H9 (cell line): ENCODE measurements around the gene PTBP2. TPM values are rescaled to one million over a fixed set of nuclear protein-coding genes. Genes with fewer than 3 reads are reported as not detected.
"Not testable (repeated sequence)": the region's sequence is repeated elsewhere in the genome, so short reads cannot be mapped to it uniquely, and the experiment has no call there.

Experiments
- DNase-seq: peaks from one replicate; pipeline ENCODE4 v3.0.0-alpha.2; 2017
- H2AFZ ChIP-seq: one replicate; pipeline ENCODE4 v1.6.1; 2013; ENCODE audit warnings: mild to moderate bottlenecking, low read length, control low read depth, moderate library complexity
- H2AK5ac ChIP-seq: 2 replicates; pipeline ENCODE4 v1.6.1; 2013; ENCODE audit warnings: low read length, control low read depth, mixed read lengths; ENCODE audit not compliant: insufficient read length
- H2BK120ac ChIP-seq: one replicate; pipeline ENCODE4 v1.6.1; 2013; ENCODE audit warnings: low read depth, mild to moderate bottlenecking, low read length, control low read depth, inconsistent platforms; ENCODE audit not compliant: poor library complexity, severe bottlenecking
- H2BK12ac ChIP-seq: 2 replicates; pipeline ENCODE4 v1.6.1; 2013; ENCODE audit warnings: low read length, control low read depth, mixed read lengths, low read depth; ENCODE audit not compliant: insufficient read length
- H2BK15ac ChIP-seq: 2 replicates; pipeline ENCODE4 v1.6.1; 2013; ENCODE audit warnings: low read depth, low read length, control low read depth
- H2BK20ac ChIP-seq: one replicate; pipeline ENCODE4 v1.6.1; 2013; ENCODE audit warnings: low read depth, mild to moderate bottlenecking, low read length, control low read depth, inconsistent platforms; ENCODE audit not compliant: poor library complexity, severe bottlenecking
- H2BK5ac ChIP-seq: 2 replicates; pipeline ENCODE4 v1.6.1; 2013; ENCODE audit warnings: low read length, control low read depth, mixed read lengths; ENCODE audit not compliant: insufficient read length
- H3K14ac ChIP-seq: 2 replicates; pipeline ENCODE4 v1.6.1; 2013; ENCODE audit warnings: low read length, control low read depth; ENCODE audit not compliant: insufficient read depth
- H3K18ac ChIP-seq: 2 replicates; pipeline ENCODE4 v1.6.1; 2013; ENCODE audit warnings: low read depth, mild to moderate bottlenecking, mixed read lengths, low read length, control low read depth; ENCODE audit not compliant: insufficient read length
- H3K23ac ChIP-seq: 2 replicates; pipeline ENCODE4 v1.6.1; 2013; ENCODE audit warnings: low read length, control low read depth, mixed read lengths, low read depth; ENCODE audit not compliant: insufficient read length
- H3K23me2 ChIP-seq: 2 replicates; pipeline ENCODE4 v1.6.1; 2013; ENCODE audit warnings: low read depth, mild to moderate bottlenecking, mixed read lengths, low read length, control low read depth; ENCODE audit not compliant: insufficient read length, poor library complexity, severe bottlenecking
- H3K27ac ChIP-seq: 2 replicates; pipeline ENCODE4 v1.5.1; 2013; ENCODE audit warnings: low read length, control low read depth, mixed read lengths, low read depth; ENCODE audit not compliant: insufficient read length
- H3K27me3 ChIP-seq: 2 replicates; pipeline ENCODE4 v1.6.1; 2013; ENCODE audit warnings: low read length, control low read depth, inconsistent platforms; ENCODE audit not compliant: insufficient read depth
- H3K4ac ChIP-seq: 2 replicates; pipeline ENCODE4 v1.6.1; 2013; ENCODE audit warnings: low read depth, mild to moderate bottlenecking, control low read depth, inconsistent platforms, low read length, moderate library complexity
- H3K4me1 ChIP-seq: 2 replicates; pipeline ENCODE4 v1.6.1; 2013; ENCODE audit warnings: low read length, control low read depth, inconsistent platforms; ENCODE audit not compliant: insufficient read depth
- H3K4me2 ChIP-seq: 2 replicates; pipeline ENCODE4 v1.6.1; 2013; ENCODE audit warnings: low read length, control low read depth, mixed read lengths; ENCODE audit not compliant: insufficient read length, insufficient read depth
- H3K56ac ChIP-seq: 2 replicates; pipeline ENCODE4 v1.6.1; 2013; ENCODE audit warnings: low read depth, mild to moderate bottlenecking, mixed read lengths, low read length, control low read depth; ENCODE audit not compliant: insufficient read length
- H3K79me1 ChIP-seq: 2 replicates; pipeline ENCODE4 v1.6.1; 2013; ENCODE audit warnings: low read depth, mild to moderate bottlenecking, moderate library complexity, low read length, control low read depth, inconsistent platforms; ENCODE audit not compliant: insufficient read depth, poor library complexity, severe bottlenecking
- H3K79me2 ChIP-seq: 2 replicates; pipeline ENCODE4 v1.6.1; 2013; ENCODE audit warnings: low read length, control low read depth, inconsistent platforms; ENCODE audit not compliant: insufficient read depth
- H3K9ac ChIP-seq: 2 replicates; pipeline ENCODE4 v1.6.1; 2013; ENCODE audit warnings: low read length, control low read depth, mixed read lengths; ENCODE audit not compliant: insufficient read length; ENCODE audit errors: extremely low read depth
- H3K9me3 ChIP-seq: one replicate; pipeline ENCODE4 v1.6.1; 2013; ENCODE audit warnings: low read depth, low read length, inconsistent platforms; ENCODE audit not compliant: control insufficient read depth
- H3T11ph ChIP-seq: one replicate; pipeline ENCODE4 v1.6.1; 2013; ENCODE audit warnings: mild to moderate bottlenecking, low read length, control low read depth, inconsistent platforms
- H4K20me1 ChIP-seq: one replicate; pipeline ENCODE4 v1.6.1; 2013; ENCODE audit not compliant: control insufficient read depth, insufficient read length, insufficient read depth
- H4K5ac ChIP-seq: 2 replicates; pipeline ENCODE4 v1.6.1; 2013; ENCODE audit warnings: low read depth, mild to moderate bottlenecking, mixed read lengths, low read length, control low read depth; ENCODE audit not compliant: insufficient read length
- H4K8ac ChIP-seq: replicated peaks from 2 replicates; pipeline ENCODE4 v1.6.1; 2013; ENCODE audit warnings: low read length, control low read depth, mixed read lengths, low read depth; ENCODE audit not compliant: insufficient read length
- H4K91ac ChIP-seq: 2 replicates; pipeline ENCODE4 v1.6.1; 2013; ENCODE audit warnings: low read depth, mild to moderate bottlenecking, moderate library complexity, mixed read lengths, low read length, control low read depth; ENCODE audit not compliant: insufficient read length
- H3K27ac Mint-ChIP-seq, 3 experiments: 2 replicates in 2 of 3; 3 replicates in 1 of 3; pipeline ENCODE4 v1.8.0; 2020 to 2021; ENCODE audit warnings: mixed read lengths in 3 of 3, mild to moderate bottlenecking in 1 of 3, moderate library complexity in 1 of 3
- H3K27me3 Mint-ChIP-seq: 2 replicates; pipeline ENCODE4 v1.8.0; 2021; ENCODE audit warnings: low read depth, mild to moderate bottlenecking, moderate library complexity, mixed read lengths
- H3K36me3 Mint-ChIP-seq, 3 experiments: 2 replicates in 2 of 3; 3 replicates in 1 of 3; pipeline ENCODE4 v1.8.0; 2020 to 2021; ENCODE audit warnings: low read depth in 3 of 3, mixed read lengths in 3 of 3; ENCODE audit not compliant: insufficient read depth in 1 of 3
- H3K4me1 Mint-ChIP-seq, 2 experiments: 2 replicates each; pipeline ENCODE4 v1.8.0; 2020; ENCODE audit warnings: mixed read lengths in 2 of 2
- H3K4me3 Mint-ChIP-seq, 2 experiments: 2 replicates in 1 of 2; 3 replicates in 1 of 2; pipeline ENCODE4 v1.8.0; 2020 to 2021; ENCODE audit warnings: mild to moderate bottlenecking in 2 of 2, mixed read lengths in 2 of 2, moderate library complexity in 1 of 2
- H3K9me3 Mint-ChIP-seq, 2 experiments: 2 replicates in 1 of 2; 3 replicates in 1 of 2; pipeline ENCODE4 v1.8.0; 2020; ENCODE audit warnings: mild to moderate bottlenecking in 2 of 2, mixed read lengths in 2 of 2, moderate library complexity in 1 of 2
- CTCF ChIP-seq: fragments of 200-600 bp; sonication (generic); conservative IDR thresholded peaks from 3 replicates; pipeline ENCODE4 v1.8.0; 2021; ENCODE audit warnings: antibody characterized with exemption, mild to moderate bottlenecking
- WGBS: extraction: QIAGEN DNeasy Blood & Tissue Kit; methylation state at CpG from one replicate; pipeline ENCODE4 v1.1.7; 2013; ENCODE audit warnings: missing lambda C conversion rate, low lambda C conversion rate, mixed read lengths; ENCODE audit not compliant: insufficient read length; ENCODE audit errors: extremely low coverage; 5-methylcytosine and 5-hydroxymethylcytosine counted together
- total RNA-seq: library from RNA; stranded (reverse); gene quantifications from 2 replicates; pipeline ENCODE4 v1.2.1, GENCODE V29; 2021

PTBP2 gene
- total RNA-seq, 1 experiment from 2014 or later, result 75.4 TPM

DNA sequence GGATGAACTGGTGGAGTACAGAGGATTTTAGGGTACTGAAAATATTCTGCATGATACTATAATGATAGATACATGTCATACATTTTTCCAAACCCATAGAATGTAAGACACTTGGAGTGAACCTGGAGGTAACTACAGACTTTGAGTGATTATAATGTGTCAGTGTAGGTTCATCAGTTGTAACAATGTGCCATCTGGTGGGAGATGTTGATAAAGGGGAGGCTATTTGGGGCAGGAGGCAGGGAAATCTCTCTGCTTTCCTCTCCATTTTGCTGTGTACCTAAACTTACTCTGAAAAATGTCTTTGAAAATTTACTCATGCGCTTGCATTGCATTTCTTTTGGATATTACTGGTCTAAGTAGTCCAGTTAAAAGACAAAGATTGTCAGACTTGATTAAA lies 35.2 kb downstream of the PTBP2 start:
- H3K27me3 ChIP-seq, result no peaks in the 10 kb centered on the region
- peak; percentile 30; the same call in 1 of the 3 replicates for TF ChIP-seq CTCF

DNA sequence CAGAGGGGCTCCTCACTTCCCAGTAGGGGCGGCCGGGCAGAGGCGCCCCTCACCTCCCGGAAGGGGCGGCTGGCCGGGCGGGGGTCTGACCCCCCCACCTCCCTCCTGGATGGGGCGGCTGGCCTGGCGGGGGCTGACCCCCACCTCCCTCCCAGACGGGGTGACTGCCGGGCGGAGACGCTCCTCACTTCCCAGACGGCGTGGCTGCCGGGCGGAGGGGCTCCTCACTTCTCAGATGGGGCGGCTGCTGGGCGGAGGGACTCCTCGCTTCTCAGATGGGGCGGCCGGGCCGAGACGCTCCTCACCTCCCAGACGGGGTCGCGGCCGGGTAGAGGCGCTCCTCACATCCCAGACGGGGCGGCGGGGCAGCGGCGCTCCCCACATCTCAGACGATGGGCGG lies 41.0 kb downstream of the PTBP2 start:
- not testable (repeated sequence) for H3K18ac ChIP-seq, H2AFZ ChIP-seq, H3K4me2 ChIP-seq, H3K27me3 ChIP-seq, H2BK20ac ChIP-seq, H3K27me3 Mint-ChIP-seq, H3K23ac ChIP-seq, H4K5ac ChIP-seq, DNase-seq, H3K79me2 ChIP-seq, H4K8ac ChIP-seq, H3K9me3 ChIP-seq, H4K91ac ChIP-seq, H2BK12ac ChIP-seq, H3K27ac ChIP-seq, H3K4me1 ChIP-seq, H3K56ac ChIP-seq, H3K23me2 ChIP-seq, H3K4ac ChIP-seq, H2BK120ac ChIP-seq, H2AK5ac ChIP-seq, H2BK15ac ChIP-seq, H4K20me1 ChIP-seq, H3K9ac ChIP-seq, H2BK5ac ChIP-seq, H3K27ac Mint-ChIP-seq, H3K4me3 Mint-ChIP-seq, H3K14ac ChIP-seq, H3T11ph ChIP-seq, H3K79me1 ChIP-seq
- Mint-ChIP-seq H3K4me1 (peaks cover 4 to 11% of the 10 kb centered on the region in 2 experiments; a peak in 3 of 4 replicates), H3K36me3 (peaks cover 46 to 67% (median 62%) of the 10 kb centered on the region in 3 experiments), H3K9me3 (peaks cover 42 to 47% of the 10 kb centered on the region in 2 experiments)
- no CpG with 5 or more reads among the region's 36 CpGs for WGBS

More for the DNA sequence above, 35.2 kb downstream of the PTBP2 start:
- Histone ChIP-seq H3K56ac (no peak overlapping the region), H4K5ac (no peak overlapping the region), H3K9ac (no peak overlapping the region), H2AK5ac (no peak overlapping the region), H3K4me1 (no peaks in the 10 kb centered on the region), H3K4ac (no peak overlapping the region), H4K8ac (no peak overlapping the region), H3K79me2 (peaks cover 3% of the 10 kb centered on the region; the same call in 1 of the 2 replicates), H3K23me2 (no peaks in the 10 kb centered on the region), H2BK12ac (no peak overlapping the region), H3K27ac (no peak overlapping the region), H2AFZ (no peak overlapping the region), H3K9me3 (no peaks in the 10 kb centered on the region), H3K14ac (no peak overlapping the region), H3K4me2 (no peak overlapping the region), H3K79me1 (no peaks in the 10 kb centered on the region), H2BK20ac (no peak overlapping the region), H4K91ac (no peak overlapping the region), H3K18ac (no peak overlapping the region), H2BK15ac (no peak overlapping the region), H2BK5ac (no peak overlapping the region), H3K23ac (no peak overlapping the region), H2BK120ac (no peak overlapping the region), H4K20me1 (no peaks in the 10 kb centered on the region), H3T11ph (no peak overlapping the region)
- no peak for DNase-seq
- H3K27ac Mint-ChIP-seq, result no peak overlapping the region
- no peaks in the 10 kb centered on the region for H3K27me3 Mint-ChIP-seq
- peaks cover 65 to 74% of the 10 kb centered on the region in 2 experiments for H3K9me3 Mint-ChIP-seq
- H3K36me3 Mint-ChIP-seq, result peaks cover 93 to 98% (median 96%) of the 10 kb centered on the region in 3 experiments
- H3K4me3 Mint-ChIP-seq, result no peak overlapping the region
- no peaks in the 10 kb centered on the region for H3K4me1 Mint-ChIP-seq
- no CpG with 5 or more reads among the region's 1 CpG for WGBS
